ES-I3 (cell line): ENCODE results near the gene XKR7.

Experiments used
- H3K36me3 ChIP-seq: 2 replicates; pipeline ENCODE4 v1.6.1; 2013; ENCODE audit warnings: mild to moderate bottlenecking, low read length, control low read depth, moderate library complexity; ENCODE audit not compliant: insufficient read depth
- H3K4me1 ChIP-seq: 2 replicates; pipeline ENCODE4 v1.6.1; 2013; ENCODE audit warnings: mild to moderate bottlenecking, control low read depth, low read length; ENCODE audit not compliant: insufficient read depth
- H3K9ac ChIP-seq: 2 replicates; pipeline ENCODE4 v1.6.1; 2013; ENCODE audit warnings: low read depth, mild to moderate bottlenecking, low read length, moderate library complexity
- H3K9me3 ChIP-seq: 2 replicates; pipeline ENCODE4 v1.6.1; 2013; ENCODE audit warnings: mild to moderate bottlenecking, low read length, moderate library complexity; ENCODE audit not compliant: control insufficient read depth, insufficient read depth

XKR7 gene

GRCh38 chr20:32040142-32040953 is 72.4 kb downstream of the XKR7 start:
- Histone ChIP-seq H3K4me1 (peaks cover 9% of the 10 kb centered on the region), H3K9me3 (0 out of 2 replicates have a peak, but pooled peaks cover 3% of the 10 kb centered on the region), H3K36me3 (no peaks in the 10 kb centered on the region), H3K9ac (no peak overlapping the region)

GRCh38 chr20:32045999-32046398 is 78.0 kb downstream of the XKR7 start:
- no peak overlapping the region for H3K9ac ChIP-seq
- no peaks in the 10 kb centered on the region for H3K9me3 ChIP-seq
- H3K36me3 ChIP-seq, result no peaks in the 10 kb centered on the region
- H3K4me1 ChIP-seq, result no peaks in the 10 kb centered on the region; the same call in 1 of the 2 replicates

- Histone ChIP-seq H3K9ac (no peak overlapping the region), H3K9me3 (no peaks in the 10 kb centered on the region; the same call in 1 of the 2 replicates), H3K36me3 (no peaks in the 10 kb centered on the region), H3K4me1 (no peaks in the 10 kb centered on the region)
Measured at GRCh38 chr20:32050324-32050841, 82.4 kb downstream of the XKR7 start.

- Histone ChIP-seq H3K36me3 (no peaks in the 10 kb centered on the region), H3K4me1 (no peaks in the 10 kb centered on the region), H3K9me3 (no peaks in the 10 kb centered on the region; the same call in 1 of the 2 replicates), H3K9ac (peak overlapping the region; percentile 57; the same call in 1 of the 2 replicates)
Measured at GRCh38 chr20:32050851-32051556, 83.1 kb downstream of the XKR7 start.

- peak overlapping the region; percentile 57; the same call in 1 of the 2 replicates for H3K9ac ChIP-seq
- H3K4me1 ChIP-seq, result no peaks in the 10 kb centered on the region
- no peaks in the 10 kb centered on the region for H3K36me3 ChIP-seq
- H3K9me3 ChIP-seq, result no peaks in the 10 kb centered on the region; the same call in 1 of the 2 replicates
Measured at GRCh38 chr20:32051720-32052089, 83.8 kb downstream of the XKR7 start.

GRCh38 chr20:32052090-32052777 is 84.3 kb downstream of the XKR7 start, which contains the start of gene HCK:
Gene HCK, plus strand, starts transcription at chr20:32052242.
- Histone ChIP-seq H3K9me3 (no peaks in the 10 kb centered on the region; the same call in 1 of the 2 replicates), H3K4me1 (no peaks in the 10 kb centered on the region), H3K36me3 (no peaks in the 10 kb centered on the region), H3K9ac (peak within 1 kb of the TSS; percentile 57; the same call in 1 of the 2 replicates)

- Histone ChIP-seq H3K4me1 (no peaks in the 10 kb centered on the region), H3K9me3 (no peaks in the 10 kb centered on the region; the same call in 1 of the 2 replicates), H3K36me3 (no peaks in the 10 kb centered on the region), H3K9ac (peak overlapping the region; percentile 57; the same call in 1 of the 2 replicates)
Measured at GRCh38 chr20:32052778-32053362, 84.9 kb downstream of the XKR7 start.
